ENCODE results near the gene MAPK4.

The MAPK4 gene

DNA sequence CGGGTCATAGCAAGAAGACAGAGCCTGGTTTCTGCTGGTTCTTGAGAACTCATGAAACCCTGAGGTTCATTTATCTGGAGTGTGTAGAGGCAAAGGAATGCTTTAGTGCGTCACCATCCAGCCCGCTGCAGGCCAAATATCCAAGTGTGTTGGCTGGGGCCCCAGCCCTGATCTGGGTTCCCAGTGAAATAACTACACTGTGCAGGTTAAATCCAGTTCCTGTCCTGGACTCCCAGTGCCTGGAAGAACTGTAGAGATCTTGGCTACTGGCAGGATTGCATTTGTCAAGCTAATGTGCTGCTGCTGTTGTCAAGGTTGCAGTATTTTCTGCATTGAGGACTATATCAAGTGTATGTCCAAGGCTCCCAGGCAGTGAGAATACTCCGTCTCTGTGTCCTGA lies 89.9 kb downstream of the MAPK4 start:
- TF ChIP-seq, protein P1, sequence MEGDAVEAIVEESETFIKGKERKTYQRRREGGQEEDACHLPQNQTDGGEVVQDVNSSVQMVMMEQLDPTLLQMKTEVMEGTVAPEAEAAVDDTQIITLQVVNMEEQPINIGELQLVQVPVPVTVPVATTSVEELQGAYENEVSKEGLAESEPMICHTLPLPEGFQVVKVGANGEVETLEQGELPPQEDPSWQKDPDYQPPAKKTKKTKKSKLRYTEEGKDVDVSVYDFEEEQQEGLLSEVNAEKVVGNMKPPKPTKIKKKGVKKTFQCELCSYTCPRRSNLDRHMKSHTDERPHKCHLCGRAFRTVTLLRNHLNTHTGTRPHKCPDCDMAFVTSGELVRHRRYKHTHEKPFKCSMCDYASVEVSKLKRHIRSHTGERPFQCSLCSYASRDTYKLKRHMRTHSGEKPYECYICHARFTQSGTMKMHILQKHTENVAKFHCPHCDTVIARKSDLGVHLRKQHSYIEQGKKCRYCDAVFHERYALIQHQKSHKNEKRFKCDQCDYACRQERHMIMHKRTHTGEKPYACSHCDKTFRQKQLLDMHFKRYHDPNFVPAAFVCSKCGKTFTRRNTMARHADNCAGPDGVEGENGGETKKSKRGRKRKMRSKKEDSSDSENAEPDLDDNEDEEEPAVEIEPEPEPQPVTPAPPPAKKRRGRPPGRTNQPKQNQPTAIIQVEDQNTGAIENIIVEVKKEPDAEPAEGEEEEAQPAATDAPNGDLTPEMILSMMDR (IDR thresholded peaks at IDR 0.05; ENCODE audit: low read depth, low read length), result no peak
- no peak overlapping the region for H3K4me3 ChIP-seq (ENCODE audit: low read depth, low read length)
- in situ Hi-C loops (cut with HindIII; ENCODE audit: low sequenced_read_pairs), result no loop called here
- DNase-seq (ENCODE audit: low read depth, low spot score), result peak; percentile 18

DNA sequence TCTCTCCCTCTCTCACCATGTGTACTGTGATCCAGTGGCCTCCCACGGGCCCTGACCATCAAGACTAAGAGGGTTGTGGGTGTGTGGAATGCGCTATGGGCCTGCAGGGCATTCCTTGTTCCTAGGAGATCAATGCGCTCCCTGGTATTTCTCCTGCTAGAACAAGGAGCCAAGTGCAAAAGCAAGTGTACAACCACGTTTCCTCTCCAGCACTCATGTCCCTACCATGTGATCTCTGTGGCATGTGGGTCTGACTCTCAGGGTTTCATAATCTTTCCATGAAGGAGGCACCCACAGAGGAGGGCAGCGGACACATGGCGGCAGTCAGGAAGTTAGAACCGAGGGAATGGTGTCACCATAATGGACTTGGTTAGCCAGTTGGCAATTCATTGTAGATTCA lies 91.4 kb downstream of the MAPK4 start:
- H3K4me3 ChIP-seq (ENCODE audit: low read depth, low read length), result no peak overlapping the region
- TF ChIP-seq, protein P1 (IDR thresholded peaks at IDR 0.05; ENCODE audit: low read depth, low read length), result no peak
- in situ Hi-C loops (cut with HindIII; ENCODE audit: low sequenced_read_pairs), result no loop called here
- DNase-seq (ENCODE audit: low read depth, low spot score), result no peak

DNA sequence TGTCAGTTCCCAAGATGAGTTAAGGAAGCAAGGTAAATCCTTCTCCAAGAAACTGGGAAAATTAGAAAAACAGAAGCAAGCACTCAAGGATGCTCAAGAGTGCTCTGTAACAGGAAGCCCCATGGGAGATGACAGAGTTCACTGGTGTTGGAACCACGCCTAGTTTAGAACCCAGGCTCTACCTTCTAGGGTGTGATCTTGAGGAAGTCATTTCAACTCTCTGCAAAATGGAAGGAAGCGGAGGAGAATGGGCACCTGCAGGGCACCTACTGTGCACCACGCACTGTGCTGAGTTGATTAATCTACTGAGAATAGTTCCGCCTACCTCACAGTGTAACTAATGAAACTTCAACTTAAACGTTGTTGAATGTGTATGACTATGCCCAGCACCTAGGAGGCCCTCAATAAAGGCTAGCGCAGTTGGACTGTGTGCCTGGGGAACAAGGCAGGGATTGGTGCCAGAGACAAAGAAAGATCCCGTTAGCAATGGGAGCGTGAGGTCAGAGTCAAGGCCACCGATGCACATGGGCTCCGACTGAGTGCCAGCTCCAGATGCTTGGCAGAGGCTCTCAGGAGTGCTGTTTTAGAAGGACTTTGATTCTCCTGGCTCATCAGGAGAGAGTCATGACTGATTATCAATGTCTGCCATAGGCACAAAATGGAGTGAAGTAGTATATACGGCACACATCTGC lies 93.7 kb downstream of the MAPK4 start:
- TF ChIP-seq, protein P1 (IDR thresholded peaks at IDR 0.05; ENCODE audit: low read depth, low read length), result no peak
- no peak overlapping the region for H3K4me3 ChIP-seq (ENCODE audit: low read depth, low read length)
- DNase-seq (ENCODE audit: low read depth, low spot score), result no peak
- in situ Hi-C loops (cut with HindIII; ENCODE audit: low sequenced_read_pairs), result no loop called here

DNA sequence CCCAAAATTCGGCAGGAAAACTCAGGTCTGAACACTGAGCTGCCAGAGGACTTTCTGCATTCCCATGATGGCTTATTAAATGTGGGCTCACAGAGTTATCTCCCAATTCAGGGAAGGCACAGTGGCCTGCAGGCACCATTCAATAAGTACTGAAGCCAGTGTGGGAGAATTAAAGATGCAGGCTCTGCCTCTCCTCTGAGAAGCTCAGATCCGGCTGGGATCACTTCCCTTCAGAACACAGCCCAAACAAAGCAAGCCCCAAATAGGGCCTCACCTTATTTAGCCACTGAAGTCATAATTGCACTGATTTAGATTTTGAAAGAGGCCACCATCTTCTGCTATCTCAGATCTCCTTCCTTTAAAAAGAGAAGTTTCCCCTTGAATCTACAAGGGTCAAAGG lies 94.3 kb downstream of the MAPK4 start:
- TF ChIP-seq, protein P1 (IDR thresholded peaks at IDR 0.05; ENCODE audit: low read depth, low read length), result no peak
- in situ Hi-C loops (cut with HindIII; ENCODE audit: low sequenced_read_pairs), result no loop called here
- H3K4me3 ChIP-seq (ENCODE audit: low read depth, low read length), result no peak overlapping the region
- no peak for DNase-seq (ENCODE audit: low read depth, low spot score)

DNA sequence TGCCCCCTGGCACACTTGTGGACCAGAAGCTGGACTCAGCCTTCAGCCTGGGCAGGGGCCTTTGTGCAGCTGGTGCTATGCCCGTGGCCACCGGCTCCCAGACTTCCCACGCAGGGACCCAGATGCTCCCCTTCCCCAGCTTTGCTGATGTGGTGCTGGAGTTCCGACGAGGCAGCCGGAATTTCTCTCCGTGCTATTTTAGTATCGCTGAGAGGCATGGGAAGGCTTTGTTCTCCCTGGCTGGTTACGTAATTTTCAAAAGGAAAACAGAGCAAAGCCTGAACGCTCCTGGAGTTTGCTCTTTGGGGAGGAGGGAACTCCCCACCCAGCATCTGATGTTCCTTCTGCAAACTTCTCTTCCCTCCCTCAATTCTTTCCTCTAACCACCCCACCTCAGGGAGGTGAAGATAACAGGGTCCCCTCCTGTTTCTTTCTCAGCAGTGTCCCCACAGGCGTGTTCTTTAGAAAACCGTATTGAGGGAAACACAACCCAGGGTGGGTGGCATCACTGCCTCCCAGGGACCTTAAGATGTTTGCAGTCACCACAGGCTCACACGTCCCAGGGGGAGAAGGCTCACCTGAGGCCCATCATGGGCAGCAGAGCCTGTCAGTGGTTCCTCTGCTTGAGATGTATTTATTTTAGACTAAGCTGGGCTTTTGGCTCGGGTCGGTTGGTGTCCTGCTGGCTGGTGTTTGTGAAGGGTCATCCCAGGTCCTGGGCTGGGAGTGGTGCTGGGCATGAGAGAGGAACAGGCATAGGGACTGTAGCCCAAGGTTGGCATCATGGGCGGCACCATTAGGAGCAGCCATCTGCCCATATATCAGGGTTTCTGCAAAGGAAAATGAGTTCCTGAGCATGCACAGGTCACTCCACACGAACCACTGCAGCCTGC lies 95.0 kb downstream of the MAPK4 start:
- H3K4me3 ChIP-seq (ENCODE audit: low read depth, low read length), result no peak overlapping the region
- DNase-seq (ENCODE audit: low read depth, low spot score), result no peak
- in situ Hi-C loops (cut with HindIII; ENCODE audit: low sequenced_read_pairs), result no loop called here
- TF ChIP-seq, protein P1 (IDR thresholded peaks at IDR 0.05; ENCODE audit: low read depth, low read length), result no peak

DNA sequence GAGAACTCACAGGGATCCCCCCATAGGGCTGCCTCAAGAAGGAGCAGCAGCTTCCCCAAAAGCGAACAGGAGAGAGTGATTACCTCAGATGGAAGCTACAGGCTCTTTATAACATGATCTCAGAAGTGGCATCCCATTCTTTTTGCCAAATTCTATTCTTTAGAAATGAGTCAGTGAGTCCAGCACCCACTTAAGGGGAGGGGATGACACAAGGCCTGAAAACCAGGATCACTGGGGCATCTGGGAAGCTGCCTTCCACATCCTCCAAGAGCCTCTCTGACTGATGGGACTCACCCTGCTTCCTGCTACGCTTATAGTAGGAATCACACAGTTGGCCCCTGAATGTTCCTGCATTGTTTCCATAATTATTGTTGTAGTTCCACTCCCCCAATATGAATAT lies 96.5 kb downstream of the MAPK4 start:
- H3K4me3 ChIP-seq (ENCODE audit: low read depth, low read length), result no peak overlapping the region
- no peak for DNase-seq (ENCODE audit: low read depth, low spot score)
- TF ChIP-seq, protein P1 (IDR thresholded peaks at IDR 0.05; ENCODE audit: low read depth, low read length), result no peak
- in situ Hi-C loops (cut with HindIII; ENCODE audit: low sequenced_read_pairs), result no loop called here
